ENCODE data around the gene ABAT.

The ABAT gene

GRCh38 chr16:8804313-8804712, 129.9 kb downstream of the ABAT start:
- TF ChIP-seq, protein P1, sequence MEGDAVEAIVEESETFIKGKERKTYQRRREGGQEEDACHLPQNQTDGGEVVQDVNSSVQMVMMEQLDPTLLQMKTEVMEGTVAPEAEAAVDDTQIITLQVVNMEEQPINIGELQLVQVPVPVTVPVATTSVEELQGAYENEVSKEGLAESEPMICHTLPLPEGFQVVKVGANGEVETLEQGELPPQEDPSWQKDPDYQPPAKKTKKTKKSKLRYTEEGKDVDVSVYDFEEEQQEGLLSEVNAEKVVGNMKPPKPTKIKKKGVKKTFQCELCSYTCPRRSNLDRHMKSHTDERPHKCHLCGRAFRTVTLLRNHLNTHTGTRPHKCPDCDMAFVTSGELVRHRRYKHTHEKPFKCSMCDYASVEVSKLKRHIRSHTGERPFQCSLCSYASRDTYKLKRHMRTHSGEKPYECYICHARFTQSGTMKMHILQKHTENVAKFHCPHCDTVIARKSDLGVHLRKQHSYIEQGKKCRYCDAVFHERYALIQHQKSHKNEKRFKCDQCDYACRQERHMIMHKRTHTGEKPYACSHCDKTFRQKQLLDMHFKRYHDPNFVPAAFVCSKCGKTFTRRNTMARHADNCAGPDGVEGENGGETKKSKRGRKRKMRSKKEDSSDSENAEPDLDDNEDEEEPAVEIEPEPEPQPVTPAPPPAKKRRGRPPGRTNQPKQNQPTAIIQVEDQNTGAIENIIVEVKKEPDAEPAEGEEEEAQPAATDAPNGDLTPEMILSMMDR (IDR thresholded peaks at IDR 0.05; ENCODE audit: low read depth, low read length, missing control alignments) = no peak
- no peak for DNase-seq (ENCODE audit: low read depth)
- H3K4me3 ChIP-seq (ENCODE audit: low read depth, low read length) = no peak overlapping the region

GRCh38 chr16:8806272-8806983, 132.0 kb downstream of the ABAT start:
- DNase-seq (ENCODE audit: low read depth) = no peak
- TF ChIP-seq, protein P1 (IDR thresholded peaks at IDR 0.05; ENCODE audit: low read depth, low read length, missing control alignments) = no peak
- H3K4me3 ChIP-seq (ENCODE audit: low read depth, low read length) = no peak overlapping the region

DNA sequence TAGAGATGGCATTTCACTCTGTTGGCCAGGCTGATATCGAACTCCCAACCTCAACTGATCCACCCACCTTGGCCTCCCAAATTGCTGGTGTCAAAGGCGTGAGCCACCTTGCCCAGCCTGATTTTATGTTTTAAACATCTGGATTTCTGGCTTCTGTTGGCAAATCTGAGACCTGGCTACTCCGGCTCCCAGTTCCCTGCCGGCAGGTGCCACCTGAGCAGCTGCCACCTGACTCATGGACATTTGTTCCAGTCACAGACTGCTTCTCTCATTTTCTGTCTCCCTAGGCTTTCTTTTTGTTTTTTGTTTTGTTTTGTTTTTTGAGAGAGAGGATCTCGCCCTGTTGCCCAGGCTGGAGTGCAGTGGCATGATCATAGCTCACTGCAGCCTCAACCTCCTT, 132.8 kb downstream of the ABAT start:
- no peak for DNase-seq (ENCODE audit: low read depth)
- TF ChIP-seq, protein P1 (IDR thresholded peaks at IDR 0.05; ENCODE audit: low read depth, low read length, missing control alignments) = no peak
- H3K4me3 ChIP-seq (ENCODE audit: low read depth, low read length) = no peak overlapping the region

- TF ChIP-seq, protein P1 (IDR thresholded peaks at IDR 0.05; ENCODE audit: low read depth, low read length, missing control alignments) = no peak
- no peak overlapping the region for H3K4me3 ChIP-seq (ENCODE audit: low read depth, low read length)
- DNase-seq (ENCODE audit: low read depth) = no peak
Measured at GRCh38 chr16:8808009-8808408, 133.6 kb downstream of the ABAT start.

DNA sequence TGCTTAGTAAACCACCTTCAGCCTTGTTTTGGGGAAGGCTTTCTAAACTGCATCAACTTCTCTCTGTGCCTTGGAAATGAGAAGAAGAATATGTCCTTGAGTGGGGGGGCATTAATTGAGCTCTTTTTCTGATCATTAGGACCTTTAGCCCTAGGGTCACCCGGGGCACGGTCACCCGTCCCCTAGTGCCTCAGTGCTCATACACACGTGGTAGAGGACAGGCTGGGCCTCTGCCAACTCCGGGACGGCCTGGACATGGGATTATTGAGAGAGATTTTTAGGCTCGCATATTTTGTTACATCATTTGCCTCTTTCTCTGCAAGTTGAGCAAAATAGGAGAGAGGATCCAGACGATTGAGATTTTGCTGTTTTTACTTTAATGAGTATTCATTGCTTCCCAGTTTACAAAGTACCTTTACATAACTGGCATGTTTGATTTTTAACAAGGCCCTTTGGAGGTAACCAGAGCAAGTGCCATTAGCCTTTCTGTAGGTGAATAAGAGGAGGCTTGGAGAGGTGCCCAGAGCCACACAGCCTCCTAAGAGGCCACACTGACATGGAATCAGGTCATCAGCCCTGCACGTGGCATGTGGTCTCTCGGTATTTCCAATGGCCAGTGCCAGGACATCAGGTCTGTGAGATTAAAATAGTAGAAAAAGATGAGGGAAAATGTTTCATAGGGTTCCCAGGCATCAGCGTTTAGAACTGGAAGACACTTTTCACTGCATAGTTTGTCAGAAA, 134.4 kb downstream of the ABAT start:
- no peak for DNase-seq (ENCODE audit: low read depth)
- TF ChIP-seq, protein P1 (IDR thresholded peaks at IDR 0.05; ENCODE audit: low read depth, low read length, missing control alignments) = no peak
- no peak overlapping the region for H3K4me3 ChIP-seq (ENCODE audit: low read depth, low read length)

- no peak overlapping the region for H3K4me3 ChIP-seq (ENCODE audit: low read depth, low read length)
- no peak for DNase-seq (ENCODE audit: low read depth)
- TF ChIP-seq, protein P1 (IDR thresholded peaks at IDR 0.05; ENCODE audit: low read depth, low read length, missing control alignments) = no peak
Measured at GRCh38 chr16:8812162-8812843, 137.9 kb downstream of the ABAT start.
